Ovary (tissue), 3 donors: ENCODE measurements around the gene SPRY4.

ENCODE experiments used
- EP300 ChIP-seq: sonication (generic); formaldehyde crosslinking; IDR thresholded peaks from one replicate; pipeline ENCODE4 v1.6.1; 2017; ENCODE audit warnings: antibody characterized with exemption
- POLR2A ChIP-seq: fragments of 450-650 bp; IDR thresholded peaks from one replicate; pipeline ENCODE4 v1.6.1; 2017; ENCODE audit warnings: antibody characterized with exemption, mild to moderate bottlenecking, moderate library complexity
- TF ChIP-seq, protein P1 (sequence below), 3 donors: fragments of 450-650 bp in 2 of 3; fragments of 200-600 bp in 1 of 3; IDR thresholded peaks; one replicate each; pipeline versions ENCODE4 v1.5.1 to v1.8.0; 2016 to 2022; ENCODE audit warnings: antibody characterized with exemption in 3 of 3, mild to moderate bottlenecking in 1 of 3
- donor health status: DM: no; HTN: no; CAD: no.

DNA sequence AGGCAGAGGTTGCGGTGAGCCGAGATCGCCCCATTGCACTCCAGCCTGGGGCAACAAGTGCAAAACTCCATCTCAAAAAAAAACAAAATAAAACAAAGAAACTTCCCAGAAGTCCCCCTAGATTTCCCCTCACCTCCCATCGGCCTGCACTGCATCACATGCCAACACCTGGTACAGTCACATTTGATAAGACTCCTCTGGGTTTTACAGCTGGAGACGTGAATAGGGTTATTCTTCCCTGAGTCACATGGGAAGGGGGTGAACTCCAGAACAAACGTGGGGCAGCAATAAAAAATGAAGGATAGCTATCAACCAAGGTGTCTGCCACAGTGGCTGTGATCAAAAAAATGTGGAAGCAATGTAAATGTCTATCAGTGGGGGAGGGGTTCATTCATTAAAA, 26.0 kb downstream of the SPRY4 start:
- TF ChIP-seq, protein P1, sequence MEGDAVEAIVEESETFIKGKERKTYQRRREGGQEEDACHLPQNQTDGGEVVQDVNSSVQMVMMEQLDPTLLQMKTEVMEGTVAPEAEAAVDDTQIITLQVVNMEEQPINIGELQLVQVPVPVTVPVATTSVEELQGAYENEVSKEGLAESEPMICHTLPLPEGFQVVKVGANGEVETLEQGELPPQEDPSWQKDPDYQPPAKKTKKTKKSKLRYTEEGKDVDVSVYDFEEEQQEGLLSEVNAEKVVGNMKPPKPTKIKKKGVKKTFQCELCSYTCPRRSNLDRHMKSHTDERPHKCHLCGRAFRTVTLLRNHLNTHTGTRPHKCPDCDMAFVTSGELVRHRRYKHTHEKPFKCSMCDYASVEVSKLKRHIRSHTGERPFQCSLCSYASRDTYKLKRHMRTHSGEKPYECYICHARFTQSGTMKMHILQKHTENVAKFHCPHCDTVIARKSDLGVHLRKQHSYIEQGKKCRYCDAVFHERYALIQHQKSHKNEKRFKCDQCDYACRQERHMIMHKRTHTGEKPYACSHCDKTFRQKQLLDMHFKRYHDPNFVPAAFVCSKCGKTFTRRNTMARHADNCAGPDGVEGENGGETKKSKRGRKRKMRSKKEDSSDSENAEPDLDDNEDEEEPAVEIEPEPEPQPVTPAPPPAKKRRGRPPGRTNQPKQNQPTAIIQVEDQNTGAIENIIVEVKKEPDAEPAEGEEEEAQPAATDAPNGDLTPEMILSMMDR (IDR thresholded peaks at IDR 0.05) = no peak
- TF ChIP-seq POLR2A = no peak
- TF ChIP-seq EP300 = no peak
